GM15510 (cell line): Measurements from ENCODE around the gene IL17REL.

ENCODE experiments used
- POLR2A ChIP-seq: IDR thresholded peaks from 3 replicates; pipeline ENCODE4 v1.6.1; 2011; ENCODE audit warnings: borderline replicate concordance; ENCODE audit not compliant: insufficient read length; ENCODE audit errors: extremely low read depth

The IL17REL gene

GRCh38 chr22:50049299-50050195, 37.0 kb upstream of the IL17REL start:
- no peak for TF ChIP-seq POLR2A

- TF ChIP-seq POLR2A, result no peak
Measured at GRCh38 chr22:50048836-50049235, 36.3 kb upstream of the IL17REL start.

GRCh38 chr22:50048061-50048765, 35.6 kb upstream of the IL17REL start:
- no peak for TF ChIP-seq POLR2A

GRCh38 chr22:50047346-50047745, 34.8 kb upstream of the IL17REL start:
- no peak for TF ChIP-seq POLR2A

- TF ChIP-seq POLR2A, result no peak
Measured at GRCh38 chr22:50046481-50047245, 34.1 kb upstream of the IL17REL start.

GRCh38 chr22:50046019-50046415, 33.5 kb upstream of the IL17REL start:
- TF ChIP-seq POLR2A, result no peak

- TF ChIP-seq POLR2A, result no peak
Measured at GRCh38 chr22:50045211-50046018, 32.9 kb upstream of the IL17REL start.

GRCh38 chr22:50044485-50045118, 32.0 kb upstream of the IL17REL start:
- TF ChIP-seq POLR2A, result no peak

- TF ChIP-seq POLR2A, result no peak
Measured at GRCh38 chr22:50041361-50042065, 28.9 kb upstream of the IL17REL start.

- TF ChIP-seq POLR2A, result no peak
Measured at GRCh38 chr22:50040717-50041116, 28.2 kb upstream of the IL17REL start.

GRCh38 chr22:50039669-50040443, 27.3 kb upstream of the IL17REL start:
- TF ChIP-seq POLR2A, result no peak

GRCh38 chr22:50035976-50036724, 23.6 kb upstream of the IL17REL start:
- TF ChIP-seq POLR2A, result no peak

- no peak for TF ChIP-seq POLR2A
Measured at GRCh38 chr22:50035131-50035881, 22.7 kb upstream of the IL17REL start.
